Right forelimb (tissue), 1 donor: Measurements from ENCODE around the gene RNF40.
"Not testable (repeated sequence)": the region's sequence is repeated elsewhere in the genome, so short reads cannot be mapped to it uniquely, and the experiment has no call there.

ENCODE experiments used
- DNase-seq: peaks from one replicate; pipeline ENCODE4 v3.0.0-alpha.2; 2018

The RNF40 gene

GRCh38 chr16:30785126-30786106, 23.3 kb downstream of the RNF40 start:
- no peak for DNase-seq

DNA sequence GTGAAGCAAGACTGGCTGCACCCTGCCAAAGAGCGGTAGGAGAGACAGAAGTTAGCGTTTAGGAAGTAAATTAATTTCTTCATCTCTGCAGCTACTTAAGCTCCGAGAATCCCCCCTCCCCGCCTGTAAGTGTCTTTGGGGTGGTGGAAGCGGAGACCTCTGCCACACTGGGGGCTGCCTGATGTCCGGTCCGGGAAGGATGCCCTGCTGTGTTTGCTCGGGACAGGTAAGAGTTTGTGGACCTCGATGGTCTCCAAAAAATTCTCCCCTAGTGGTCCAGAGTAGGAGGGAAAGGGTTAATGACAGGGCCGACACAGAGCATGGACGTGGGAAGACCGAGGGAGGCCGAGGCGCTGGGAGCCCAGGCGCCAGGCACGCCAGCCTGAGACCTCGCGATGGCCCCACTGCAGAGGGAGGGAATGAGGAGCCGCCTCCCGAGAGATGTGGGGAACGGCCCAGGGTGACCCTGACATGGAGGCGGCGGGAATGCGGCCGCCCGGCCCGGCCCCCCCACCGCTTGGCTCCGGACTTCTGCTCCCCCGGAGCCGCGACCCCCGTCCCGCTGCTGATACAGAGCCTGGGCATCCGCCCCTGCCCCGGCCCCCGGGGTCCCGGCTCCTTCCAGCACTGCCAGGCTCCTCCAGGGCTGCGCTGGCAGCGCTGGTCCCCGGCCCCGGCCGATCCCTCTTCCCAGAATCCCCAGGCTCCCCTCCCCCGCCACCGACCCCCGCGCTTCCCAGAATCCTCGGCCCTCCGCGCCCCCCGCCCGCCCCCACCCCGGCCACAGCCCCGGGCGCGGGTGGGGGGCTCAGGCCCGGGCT, 24.2 kb downstream of the RNF40 start:
- peak; percentile 75 for DNase-seq

GRCh38 chr16:30786936-30787612, 25.0 kb downstream of the RNF40 start, which contains the start of gene ZNF629:
Gene ZNF629 (minus strand): TSS chr16:30787205. CDS start chr16:30784482, 2,723 bp downstream.
- peak; percentile 83 for DNase-seq

- no peak for DNase-seq
These were observed 25.7 kb downstream of the RNF40 start for GRCh38 chr16:30787613-30788378.

DNA sequence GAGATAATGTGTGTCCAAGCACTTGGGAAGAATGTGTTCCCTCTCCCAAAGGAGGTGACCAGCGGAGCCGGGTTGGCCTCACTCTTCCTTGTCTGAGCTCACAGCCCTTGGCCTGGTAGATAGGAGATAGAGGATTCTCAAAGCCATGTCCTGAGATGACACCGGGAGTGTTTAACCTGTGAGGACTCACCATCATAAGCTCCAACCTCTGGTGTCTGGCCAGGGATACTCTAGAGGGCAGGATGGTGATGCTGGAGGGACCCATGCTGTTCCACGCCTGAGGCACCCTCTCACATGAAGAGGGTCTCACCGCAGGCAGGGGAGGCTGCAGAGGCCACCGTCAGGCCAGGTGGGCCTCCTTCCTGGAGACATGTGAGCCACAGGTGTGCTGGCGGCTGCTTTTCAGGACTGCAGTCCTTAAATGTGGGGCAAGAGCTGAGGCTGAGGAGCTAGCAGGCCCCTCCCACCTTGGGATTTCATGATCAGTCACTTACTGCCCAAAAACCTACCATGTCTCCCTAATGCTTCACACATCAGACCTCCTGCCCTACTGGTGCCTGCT, 31.5 kb downstream of the RNF40 start:
- no peak for DNase-seq

DNA sequence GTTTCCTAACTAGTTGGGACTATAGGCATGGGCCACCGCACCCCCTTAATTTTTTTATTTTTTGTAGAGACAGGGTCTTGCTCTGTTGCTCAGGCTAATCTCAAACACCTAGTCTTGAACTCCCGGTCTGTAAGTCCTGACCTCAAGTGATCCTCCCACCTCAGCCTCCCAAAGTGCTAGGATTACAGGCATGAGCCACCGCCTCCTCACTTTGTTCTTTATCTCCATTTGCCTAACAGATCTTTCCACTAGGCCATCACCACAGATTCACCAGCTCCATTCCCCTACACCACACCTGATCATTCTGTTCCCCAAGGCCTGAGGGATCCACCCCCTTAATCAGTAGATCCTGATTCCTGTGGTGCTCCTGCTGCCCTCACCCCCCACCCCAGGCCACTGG, 32.5 kb downstream of the RNF40 start:
- DNase-seq: no peak

DNA sequence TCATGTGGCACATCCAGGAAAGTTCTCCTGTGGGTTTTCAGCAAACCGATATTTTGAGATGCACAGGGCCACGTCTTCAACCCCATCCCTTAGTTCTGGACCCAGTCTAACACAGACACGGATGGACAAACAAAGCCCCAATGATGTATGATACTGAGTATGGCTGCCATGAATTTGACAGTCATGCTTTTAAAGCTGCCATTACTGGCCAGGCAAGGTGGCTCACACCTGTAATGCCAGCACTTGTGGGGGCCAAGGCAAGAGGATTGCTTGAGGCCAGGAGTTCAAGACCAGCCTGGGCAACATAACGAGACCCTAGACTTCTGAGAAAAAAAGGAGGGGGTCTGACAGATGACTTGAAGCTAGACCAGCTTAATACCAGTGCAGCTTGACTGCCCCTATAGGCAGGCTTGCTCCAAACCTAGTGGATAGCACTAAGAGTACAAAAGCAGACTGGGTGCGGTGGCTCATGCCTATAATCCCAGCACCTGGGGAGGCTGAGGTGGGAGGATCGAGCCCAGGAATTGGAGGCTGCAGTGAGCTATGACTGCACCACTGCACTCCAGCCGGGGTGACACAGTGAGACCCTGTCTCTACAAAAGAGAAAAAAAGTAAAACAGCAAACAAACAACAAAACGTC, 35.7 kb downstream of the RNF40 start:
- no peak for DNase-seq

GRCh38 chr16:30802936-30803335, 40.8 kb downstream of the RNF40 start:
- no peak for DNase-seq

GRCh38 chr16:30805056-30805369, 42.9 kb downstream of the RNF40 start:
- DNase-seq: peak; percentile 56

DNA sequence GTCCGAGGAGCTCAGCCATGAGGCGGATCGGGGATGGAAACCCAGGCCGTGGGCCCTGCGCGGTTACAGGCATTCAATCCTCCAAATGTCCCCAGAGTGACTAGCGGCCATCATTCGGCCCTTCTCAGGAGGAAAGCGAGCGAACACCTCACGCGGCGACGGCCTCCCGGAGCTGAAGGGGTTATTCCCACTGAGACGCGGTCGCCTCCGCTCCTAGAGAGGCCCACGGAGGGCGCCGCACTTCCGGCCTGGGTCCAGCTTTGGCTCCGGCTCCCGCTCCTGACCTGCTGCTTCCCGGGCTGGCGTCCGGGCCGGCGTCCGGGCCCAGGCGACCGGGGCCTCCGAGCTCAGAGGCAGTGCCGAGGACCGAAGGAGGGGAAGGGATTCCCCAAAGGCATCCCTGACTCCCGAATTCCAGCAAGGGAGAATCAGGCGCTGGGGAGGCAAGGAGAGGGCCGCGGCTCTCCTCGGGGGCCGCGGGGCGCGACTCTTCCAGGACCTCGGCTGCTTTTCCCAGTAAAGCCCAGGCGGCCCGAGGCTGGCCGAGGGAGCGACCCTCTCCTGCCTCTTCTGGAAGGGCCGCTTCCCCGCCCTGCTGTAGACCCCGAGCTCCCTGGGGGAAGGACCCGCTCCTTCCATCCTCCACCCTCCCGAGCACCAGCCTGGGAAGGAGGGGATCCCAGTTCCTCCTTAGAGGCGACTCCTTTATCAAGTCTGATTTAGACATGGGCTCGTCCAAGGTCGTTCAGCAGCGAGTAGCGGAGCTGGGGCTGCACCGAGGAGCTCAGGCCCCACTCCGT, 43.4 kb downstream of the RNF40 start:
- peak; percentile 91 for DNase-seq

GRCh38 chr16:30808146-30808545, 46.0 kb downstream of the RNF40 start:
- no peak for DNase-seq

DNA sequence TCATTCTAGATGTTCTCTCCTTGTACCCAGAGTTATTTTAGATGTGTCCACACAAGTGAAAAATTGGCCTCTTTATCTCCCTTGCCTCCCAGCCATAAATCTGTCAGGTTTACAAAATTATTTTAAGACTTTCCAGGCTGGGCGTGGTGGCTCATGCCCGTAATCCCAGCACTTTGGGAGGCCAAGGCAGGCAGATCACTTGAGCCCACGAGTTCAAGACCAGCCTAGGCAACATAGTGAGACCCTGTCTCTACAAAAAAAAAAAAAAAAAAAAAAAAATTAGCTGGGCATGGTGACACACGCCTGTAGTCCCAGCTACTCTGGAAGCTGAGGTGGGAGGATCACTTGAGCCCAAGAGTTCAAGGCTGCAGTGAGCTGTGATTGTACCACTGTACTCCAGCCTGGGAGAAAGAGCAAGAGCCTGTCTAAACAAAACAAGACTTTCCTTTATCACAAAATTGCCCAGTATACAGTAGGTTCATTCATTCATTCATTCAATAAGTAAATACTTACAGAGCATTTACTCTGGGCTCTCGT, 46.8 kb downstream of the RNF40 start:
- DNase-seq: not testable (repeated sequence)

DNA sequence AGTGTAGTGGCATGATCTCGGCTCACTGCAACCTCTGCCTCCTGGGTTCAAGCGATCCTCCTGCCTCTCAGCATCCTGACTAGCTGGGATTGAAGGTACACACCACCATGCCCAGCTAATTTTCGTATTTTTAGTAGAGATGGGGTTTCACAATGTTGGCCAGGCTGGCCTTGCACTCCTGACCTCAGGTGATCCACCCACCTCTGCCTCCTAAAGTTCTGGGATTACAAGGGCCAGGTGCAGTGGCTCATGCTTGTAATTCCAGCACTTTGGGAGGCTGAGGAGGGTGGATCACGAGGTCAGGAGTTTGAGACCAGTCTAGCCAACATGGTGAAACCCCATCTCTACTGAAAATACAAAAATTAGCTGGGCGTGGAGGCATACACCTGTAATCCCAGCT, 47.6 kb downstream of the RNF40 start:
- not testable (repeated sequence) for DNase-seq

DNA sequence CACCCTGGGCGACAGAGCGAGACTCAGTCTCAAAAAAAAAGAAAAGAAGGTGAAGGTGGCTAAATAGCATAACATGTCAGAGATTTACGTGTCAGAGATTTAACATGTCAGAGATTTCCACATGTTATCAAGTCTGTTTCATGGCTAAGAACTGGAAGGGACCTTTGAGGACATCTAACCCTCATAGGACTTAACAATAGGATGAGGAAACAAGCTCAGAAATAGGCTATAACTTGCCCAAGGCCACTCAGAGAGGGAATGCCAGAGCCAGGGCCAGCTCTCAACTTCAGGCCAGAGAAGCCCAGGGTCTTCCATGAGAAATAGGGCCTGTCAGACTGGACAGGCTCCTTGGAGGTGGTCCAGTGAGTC, 51.7 kb downstream of the RNF40 start:
- DNase-seq: no peak

DNA sequence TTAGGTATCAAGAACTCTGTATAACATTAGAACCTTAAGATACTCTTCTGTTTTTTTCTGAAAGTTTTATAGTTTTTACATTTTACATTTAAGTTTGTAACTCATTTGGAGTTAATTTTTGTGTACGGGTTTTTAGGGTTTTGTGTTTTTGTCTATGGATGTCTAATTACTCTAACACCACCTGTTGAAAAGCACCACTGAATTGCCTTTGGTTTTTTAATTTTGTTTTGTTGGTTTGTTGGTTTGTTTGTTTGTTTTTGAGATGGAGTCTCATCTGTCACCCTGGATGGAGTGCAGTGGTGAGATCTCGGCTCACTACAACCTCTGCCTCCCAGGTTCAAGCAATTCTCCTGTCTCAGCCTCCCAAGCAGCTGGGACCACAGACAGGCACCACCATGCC, 54.6 kb downstream of the RNF40 start:
- DNase-seq: no peak

- DNase-seq: no peak
These were observed 58.9 kb downstream of the RNF40 start for GRCh38 chr16:30820952-30821421.

GRCh38 chr16:30821441-30821840, 59.3 kb downstream of the RNF40 start:
- DNase-seq: not testable (repeated sequence)

GRCh38 chr16:30821891-30822290, 59.8 kb downstream of the RNF40 start:
- DNase-seq: no peak
